Ectodermal cell (in vitro differentiated cells): ENCODE results near the gene LINGO4.

Source experiments
- H3K27ac ChIP-seq: 2 replicates; pipeline ENCODE4 v1.7.0; 2013; ENCODE audit warnings: mild to moderate bottlenecking, low read depth, low read length; ENCODE audit not compliant: insufficient read depth, poor library complexity, severe bottlenecking
- H3K27me3 ChIP-seq: 2 replicates; pipeline ENCODE4 v1.7.0; 2013; ENCODE audit warnings: mild to moderate bottlenecking, low read length; ENCODE audit not compliant: insufficient read depth, control insufficient read depth, poor library complexity, severe bottlenecking
- H3K36me3 ChIP-seq: one replicate; pipeline ENCODE4 v1.7.0; 2013; ENCODE audit warnings: low read length; ENCODE audit not compliant: control insufficient read depth, insufficient read depth
- H3K4me1 ChIP-seq: one replicate; pipeline ENCODE4 v1.7.0; 2013; ENCODE audit warnings: low read length; ENCODE audit not compliant: control insufficient read depth, insufficient read depth
- H3K4me3 ChIP-seq: 2 replicates; pipeline ENCODE4 v1.7.0; 2013; ENCODE audit warnings: low read depth, low read length, control low read depth; ENCODE audit not compliant: insufficient read depth
- H3K9me3 ChIP-seq: 2 replicates; pipeline ENCODE4 v1.7.0; 2013; ENCODE audit warnings: mild to moderate bottlenecking, low read length, moderate library complexity; ENCODE audit not compliant: control insufficient read depth
- WGBS, 2 experiments: methylation state at CpG; one replicate each; pipeline ENCODE4 v1.1.7; 2013; ENCODE audit warnings: missing lambda C conversion rate in 2 of 2; 5-methylcytosine and 5-hydroxymethylcytosine counted together

The LINGO4 gene

DNA sequence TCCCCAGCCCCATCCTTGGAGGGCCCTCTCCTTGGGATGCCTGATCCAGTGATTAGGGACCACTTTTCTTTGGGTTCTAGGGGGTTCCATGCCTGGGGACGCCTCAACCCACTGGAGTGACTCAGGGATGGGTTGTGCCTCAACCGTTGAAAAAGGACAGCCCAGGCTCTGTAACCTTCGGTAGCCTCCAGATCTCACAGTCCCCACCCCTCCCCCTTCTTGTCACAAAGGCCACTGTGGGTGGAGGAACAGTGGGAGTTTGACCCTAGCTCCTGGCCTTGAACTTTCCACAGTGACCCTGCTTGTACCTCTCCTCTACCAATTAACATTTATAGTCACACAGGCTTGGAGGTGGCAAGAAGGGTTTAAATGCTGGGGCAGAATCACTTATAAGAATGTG lies 29.0 kb upstream of the LINGO4 start:
- 64 to 87% methylated on average over 3 of the region's 3 CpGs for WGBS, 2 experiments
- Histone ChIP-seq H3K27me3 (peaks cover 36% of the 10 kb centered on the region), H3K27ac (no peak overlapping the region), H3K4me1 (peaks cover 13% of the 10 kb centered on the region), H3K9me3 (no peaks in the 10 kb centered on the region), H3K36me3 (no peaks in the 10 kb centered on the region), H3K4me3 (no peak overlapping the region)

GRCh38 chr1:151833172-151833900 lies 28.1 kb upstream of the LINGO4 start:
- no peaks in the 10 kb centered on the region for H3K9me3 ChIP-seq
- H3K4me3 ChIP-seq = no peak overlapping the region
- H3K4me1 ChIP-seq = peaks cover 22% of the 10 kb centered on the region
- H3K27me3 ChIP-seq = peaks cover 27% of the 10 kb centered on the region
- 77 to 79% methylated on average over 8 of the region's 8 CpGs for WGBS, 2 experiments
- no peaks in the 10 kb centered on the region for H3K36me3 ChIP-seq
- no peak overlapping the region for H3K27ac ChIP-seq

GRCh38 chr1:151832318-151832980 lies 27.2 kb upstream of the LINGO4 start:
- Histone ChIP-seq H3K4me3 (no peak overlapping the region), H3K9me3 (no peaks in the 10 kb centered on the region), H3K4me1 (peaks cover 27% of the 10 kb centered on the region), H3K27ac (no peak overlapping the region), H3K27me3 (peaks cover 18% of the 10 kb centered on the region), H3K36me3 (no peaks in the 10 kb centered on the region)
- WGBS, 2 experiments = 75 to 79% methylated on average over 10 of the region's 10 CpGs

- peaks cover 10% of the 10 kb centered on the region for H3K27me3 ChIP-seq
- H3K27ac ChIP-seq = no peak within 1 kb of the TSS
- WGBS, 2 experiments = 85 to 88% methylated on average over 5 of the region's 5 CpGs
- H3K36me3 ChIP-seq = no peaks in the 10 kb centered on the region
- peaks cover 27% of the 10 kb centered on the region for H3K4me1 ChIP-seq
- H3K9me3 ChIP-seq = no peaks in the 10 kb centered on the region
- H3K4me3 ChIP-seq = no peak within 1 kb of the TSS
Measured at GRCh38 chr1:151831605-151832004, 26.4 kb upstream of the LINGO4 start, which contains the start of gene RORC. Gene RORC (minus strand): TSS chr1:151831802. CDS start chr1:151831764, 38 bp downstream.

DNA sequence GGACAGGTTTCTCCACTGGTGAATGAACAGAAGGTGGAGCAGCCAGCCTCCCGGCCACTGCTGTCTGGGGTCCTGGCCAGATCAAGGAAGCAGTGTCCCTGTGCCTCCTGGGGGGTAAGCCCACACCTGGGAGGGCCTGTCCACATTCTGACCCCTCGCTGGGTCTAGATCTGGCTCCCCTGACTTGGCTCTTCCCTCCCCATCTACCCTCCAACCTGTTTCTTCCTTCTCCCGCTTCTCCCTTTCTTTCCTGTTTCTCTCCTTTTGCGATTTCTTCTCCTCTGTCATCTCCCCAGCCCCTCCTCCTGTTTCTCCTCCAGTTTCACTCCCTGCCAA lies 26.0 kb upstream of the LINGO4 start:
- H3K4me3 ChIP-seq = no peak overlapping the region
- WGBS, 2 experiments = 91 to 92% methylated on average over 4 of the region's 4 CpGs
- H3K27me3 ChIP-seq = peaks cover 6% of the 10 kb centered on the region
- no peak overlapping the region for H3K27ac ChIP-seq
- peaks cover 30% of the 10 kb centered on the region for H3K4me1 ChIP-seq
- no peaks in the 10 kb centered on the region for H3K36me3 ChIP-seq
- H3K9me3 ChIP-seq = no peaks in the 10 kb centered on the region

- no peaks in the 10 kb centered on the region for H3K27me3 ChIP-seq
- H3K27ac ChIP-seq = no peak overlapping the region
- H3K4me3 ChIP-seq = no peak overlapping the region
- peaks cover 34% of the 10 kb centered on the region for H3K4me1 ChIP-seq
- no peaks in the 10 kb centered on the region for H3K9me3 ChIP-seq
- H3K36me3 ChIP-seq = no peaks in the 10 kb centered on the region
- WGBS, 2 experiments = 68 to 71% methylated on average over 6 of the region's 6 CpGs
Measured at GRCh38 chr1:151830055-151830454, 24.8 kb upstream of the LINGO4 start.

- Histone ChIP-seq H3K27me3 (no peaks in the 10 kb centered on the region), H3K9me3 (no peaks in the 10 kb centered on the region), H3K27ac (no peak overlapping the region), H3K4me1 (peaks cover 34% of the 10 kb centered on the region), H3K4me3 (no peak overlapping the region), H3K36me3 (no peaks in the 10 kb centered on the region)
- WGBS, 2 experiments = 35 to 47% methylated on average over 4 of the region's 4 CpGs
Measured at GRCh38 chr1:151829352-151830046, 24.3 kb upstream of the LINGO4 start.

- H3K4me1 ChIP-seq = peaks cover 34% of the 10 kb centered on the region
- no peaks in the 10 kb centered on the region for H3K9me3 ChIP-seq
- no peak overlapping the region for H3K27ac ChIP-seq
- H3K27me3 ChIP-seq = no peaks in the 10 kb centered on the region
- no peaks in the 10 kb centered on the region for H3K36me3 ChIP-seq
- H3K4me3 ChIP-seq = no peak overlapping the region
- 8 to 12% methylated on average over 12 of the region's 12 CpGs for WGBS, 2 experiments
Measured at GRCh38 chr1:151828921-151829320, 23.7 kb upstream of the LINGO4 start.

- no peaks in the 10 kb centered on the region for H3K36me3 ChIP-seq
- H3K27ac ChIP-seq = no peak overlapping the region
- no peaks in the 10 kb centered on the region for H3K9me3 ChIP-seq
- no peak overlapping the region for H3K4me3 ChIP-seq
- peaks cover 34% of the 10 kb centered on the region for H3K4me1 ChIP-seq
- H3K27me3 ChIP-seq = no peaks in the 10 kb centered on the region
- WGBS, 2 experiments = 76 to 78% methylated on average over 8 to 9 of the region's 9 CpGs
Measured at GRCh38 chr1:151827853-151828252, 22.6 kb upstream of the LINGO4 start.
